Measurements from ENCODE around the gene NDUFAF3.

The NDUFAF3 gene

GRCh38 chr3:49019941-49020329 is 2.0 kb upstream of the NDUFAF3 start:
- DNase-seq, result no peak

GRCh38 chr3:49020330-49021212 is 1.4 kb upstream of the NDUFAF3 start:
- DNase-seq, result no peak

GRCh38 chr3:49021213-49021812 is 608 bp upstream of the NDUFAF3 start:
- peak; percentile 98 for DNase-seq

- DNase-seq, result no peak
Measured at GRCh38 chr3:49022688-49023171, 809 bp downstream of the NDUFAF3 start.

- no peak for DNase-seq
Measured at GRCh38 chr3:49023775-49024174, 1.9 kb downstream of the NDUFAF3 start.

GRCh38 chr3:49024449-49024848 is 2.5 kb downstream of the NDUFAF3 start:
- no peak for DNase-seq

- no peak for DNase-seq
Measured at GRCh38 chr3:49025005-49025792, 3.3 kb downstream of the NDUFAF3 start.

GRCh38 chr3:49025793-49026520 is 4.0 kb downstream of the NDUFAF3 start:
- no peak for DNase-seq

GRCh38 chr3:49026536-49026935 is 4.6 kb downstream of the NDUFAF3 start:
- no peak for DNase-seq

- no peak for DNase-seq
Measured at GRCh38 chr3:49027634-49028033, 5.7 kb downstream of the NDUFAF3 start.

GRCh38 chr3:49028298-49028672 is 6.4 kb downstream of the NDUFAF3 start:
- no peak for DNase-seq

GRCh38 chr3:49028673-49029562 is 7.0 kb downstream of the NDUFAF3 start, which contains the start of gene IMPDH2:
Gene IMPDH2, minus strand, starts transcription at chr3:49029398. Its CDS starts 48 bp downstream, at chr3:49029350.
- peak; percentile 91 for DNase-seq

GRCh38 chr3:49029563-49029884 is 7.6 kb downstream of the NDUFAF3 start:
- no peak for DNase-seq

- DNase-seq, result no peak
Measured at GRCh38 chr3:49030321-49030720, 8.4 kb downstream of the NDUFAF3 start.

- DNase-seq, result no peak
Measured at GRCh38 chr3:49032646-49033304, 10.9 kb downstream of the NDUFAF3 start.

- no peak for DNase-seq
Measured at GRCh38 chr3:49034650-49035049, 12.7 kb downstream of the NDUFAF3 start.

GRCh38 chr3:49035281-49035680 is 13.4 kb downstream of the NDUFAF3 start:
- DNase-seq, result no peak

- no peak for DNase-seq
Measured at GRCh38 chr3:49053543-49053942, 31.6 kb downstream of the NDUFAF3 start.

- DNase-seq, result no peak
Measured at GRCh38 chr3:49054344-49054862, 32.5 kb downstream of the NDUFAF3 start.

GRCh38 chr3:49057268-49057667 is 35.3 kb downstream of the NDUFAF3 start:
- DNase-seq, result no peak

GRCh38 chr3:49058011-49058410 is 36.1 kb downstream of the NDUFAF3 start:
- no peak for DNase-seq
